HG03354 (cell line): ENCODE data around the gene DRC1.

Experiments
- ATAC-seq: cut with Tn5 transposase; IDR thresholded peaks from one replicate; pipeline ENCODE4 v1.9.1; 2021; ENCODE audit warnings: mild to moderate bottlenecking; ENCODE audit not compliant: unreplicated experiment, poor library complexity, severe bottlenecking

The DRC1 gene

DNA sequence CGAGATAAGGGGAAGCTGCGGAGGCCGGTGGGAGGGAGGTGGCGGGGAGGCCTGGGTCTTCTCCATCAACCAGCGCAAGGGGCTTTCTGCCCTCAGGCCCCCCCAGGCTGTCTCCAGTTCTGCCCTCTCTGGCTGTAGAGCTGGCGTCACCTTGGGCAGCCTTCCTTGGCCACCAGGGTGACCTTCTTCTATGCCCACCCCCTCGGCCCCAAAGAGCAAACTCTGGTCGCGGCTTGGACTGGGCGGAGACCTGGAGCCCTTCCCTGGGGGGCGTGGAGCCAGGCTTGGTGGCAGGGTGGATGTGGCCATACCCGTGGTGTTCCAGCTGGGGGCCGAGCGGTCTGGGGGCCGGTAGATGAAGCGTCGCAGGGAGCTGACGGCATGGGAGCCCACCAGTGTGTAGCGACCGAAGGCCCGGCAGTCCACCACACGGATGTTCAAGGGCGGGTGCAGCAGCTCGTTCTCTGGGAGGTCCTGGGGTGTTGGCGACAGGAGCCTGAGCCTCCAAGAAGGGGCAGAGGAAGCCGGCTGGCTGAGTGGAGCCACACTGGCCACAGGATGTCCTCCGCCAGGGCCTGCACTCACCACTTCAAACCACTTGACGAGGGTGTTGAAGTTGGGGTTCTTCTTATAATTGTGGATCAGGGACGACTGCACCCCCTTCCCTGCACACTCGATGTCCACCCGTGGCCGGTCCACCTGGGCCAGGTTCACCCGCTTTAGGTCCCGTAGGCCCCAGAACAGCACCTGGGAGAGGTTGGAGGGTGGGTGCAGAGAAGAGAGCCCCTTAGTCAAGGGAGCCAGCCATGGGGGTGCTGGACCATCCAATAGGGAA, 71.3 kb downstream of the DRC1 start:
- ATAC-seq = no peak

DNA sequence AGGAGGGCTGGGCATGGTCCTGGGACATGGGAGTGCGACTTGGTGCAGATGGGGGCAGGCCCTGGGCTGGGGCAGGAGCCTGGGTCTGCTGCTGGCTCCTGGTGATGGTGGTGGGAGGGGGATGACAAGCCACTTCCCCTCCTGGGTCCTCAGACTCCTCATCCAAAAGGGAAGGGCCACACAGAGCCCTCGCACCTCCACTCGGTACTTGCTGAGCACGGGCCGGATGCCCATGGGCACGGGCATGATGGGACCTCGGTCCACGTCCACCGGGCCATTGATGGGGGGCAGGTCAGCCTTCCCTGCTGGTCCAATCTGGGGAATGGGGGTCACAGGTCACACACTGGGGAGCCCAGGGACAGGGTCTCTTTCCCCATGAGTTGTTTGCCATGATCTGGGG, 72.1 kb downstream of the DRC1 start:
- ATAC-seq = no peak

DNA sequence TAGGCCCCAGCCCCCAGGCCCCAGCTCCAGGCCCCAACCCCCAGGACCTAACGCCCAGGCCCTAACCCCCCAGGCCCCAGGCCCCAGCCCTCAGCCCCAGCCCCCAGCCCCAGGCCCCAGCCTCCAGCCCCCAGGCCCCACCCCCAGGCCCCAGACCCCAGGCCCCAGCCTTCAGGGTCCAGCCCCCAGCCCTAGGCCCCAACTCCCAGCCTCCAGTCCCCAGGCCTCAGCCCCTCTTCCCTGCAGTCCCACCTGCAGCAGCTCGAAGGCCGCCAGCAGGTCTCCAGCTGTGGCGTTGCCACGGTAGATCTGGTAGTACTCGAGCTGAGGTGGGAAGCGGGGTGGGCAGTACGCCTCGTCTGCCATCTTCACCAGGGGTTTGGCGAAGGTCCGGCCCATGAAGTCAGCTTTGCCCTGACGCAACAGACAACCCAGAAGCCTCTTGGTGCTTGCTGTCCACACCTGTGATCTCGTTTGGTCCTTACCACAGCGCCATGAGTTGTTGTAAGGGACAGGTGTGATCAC, 72.6 kb downstream of the DRC1 start:
- ATAC-seq = no peak

DNA sequence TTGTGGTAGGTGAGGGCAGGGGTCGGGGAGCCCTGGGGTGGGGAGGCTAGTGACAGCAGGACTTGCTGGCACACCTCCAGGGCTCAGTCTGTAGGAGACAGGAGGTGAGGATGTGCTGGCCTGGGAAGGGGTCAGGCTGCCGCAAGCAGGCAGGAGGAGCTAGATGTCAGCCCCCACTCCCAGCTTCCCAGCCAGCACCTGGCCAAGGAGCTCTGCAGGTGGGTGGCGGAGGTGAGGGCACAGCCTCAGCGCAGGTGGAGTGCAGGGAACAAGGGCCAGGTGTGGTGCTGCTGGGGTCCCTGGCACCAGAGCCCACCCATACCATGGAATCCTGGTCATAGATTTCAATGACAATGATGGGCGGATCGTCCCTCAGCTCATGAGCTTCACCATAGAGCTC, 73.3 kb downstream of the DRC1 start:
- no peak for ATAC-seq

DNA sequence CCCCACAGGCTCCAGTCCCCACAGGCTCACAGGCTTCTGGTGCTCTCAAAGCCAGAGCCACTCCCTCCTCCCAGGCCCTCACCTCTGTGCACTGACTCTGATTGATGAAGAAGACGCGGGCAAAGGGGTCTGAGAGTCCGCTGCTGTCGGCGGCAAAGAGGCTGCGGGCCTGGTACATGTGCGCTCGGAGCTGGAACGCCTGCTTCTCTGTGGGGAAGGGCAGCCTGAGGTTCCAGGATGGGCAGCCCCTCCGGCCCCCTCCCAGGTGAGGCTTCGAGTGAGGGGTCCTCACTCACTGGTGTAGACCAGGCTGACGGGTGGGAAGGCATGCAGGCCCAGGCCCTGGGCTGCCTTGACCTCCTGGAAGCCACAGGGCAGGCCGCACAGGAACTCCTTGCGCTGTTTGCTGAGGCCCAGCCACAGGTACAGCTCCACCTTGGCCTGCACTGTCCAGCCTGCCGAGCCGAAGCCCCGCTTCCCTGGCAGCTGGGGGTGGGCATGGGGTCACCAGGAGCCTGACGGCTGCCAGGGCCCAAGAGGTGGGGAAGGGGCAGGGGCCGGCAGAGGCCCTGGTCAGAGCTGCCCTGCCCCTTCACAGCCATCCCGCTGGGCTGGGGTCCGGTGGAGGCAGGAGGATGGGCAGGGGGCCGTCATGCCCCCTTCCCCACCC, 74.2 kb downstream of the DRC1 start:
- no peak for ATAC-seq

DNA sequence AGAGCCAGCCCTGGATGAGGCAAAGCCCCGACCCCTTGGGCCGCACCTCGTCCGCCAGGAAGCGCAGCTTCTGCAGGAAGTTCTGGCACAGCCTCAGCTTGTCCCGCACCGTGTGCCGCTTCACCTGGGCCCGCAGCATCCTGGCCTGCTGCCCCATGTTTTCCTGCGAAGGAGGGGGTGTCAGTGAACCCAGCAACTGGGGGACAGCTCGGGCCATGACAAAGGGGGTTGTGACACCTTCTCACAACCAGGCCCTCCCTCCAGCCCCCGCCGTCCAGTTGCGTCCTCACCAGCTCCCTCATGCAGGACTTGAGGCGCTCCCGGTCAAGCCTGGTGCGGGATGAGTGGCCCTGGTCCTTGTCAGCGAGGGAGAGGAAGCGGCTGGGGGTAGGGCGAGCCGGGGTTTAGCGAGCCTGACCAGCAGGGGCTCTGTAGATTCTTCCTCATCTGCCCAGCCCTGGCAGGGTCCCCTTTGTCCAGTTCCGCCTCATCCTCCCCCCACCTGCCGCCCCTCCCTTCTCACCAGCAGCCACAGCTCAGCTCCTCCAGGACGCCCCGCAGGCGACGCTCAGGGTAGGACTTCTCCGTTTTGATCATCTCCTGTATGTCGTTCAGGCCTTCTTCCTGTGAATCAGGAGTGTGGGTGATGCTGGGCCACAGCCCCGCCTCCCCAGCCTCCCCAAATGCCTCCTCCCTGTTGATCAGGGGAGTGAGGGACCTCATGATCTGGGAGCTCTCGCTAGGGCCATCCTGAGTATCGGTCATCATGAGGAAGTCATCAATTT, 75.6 kb downstream of the DRC1 start:
- no peak for ATAC-seq

DNA sequence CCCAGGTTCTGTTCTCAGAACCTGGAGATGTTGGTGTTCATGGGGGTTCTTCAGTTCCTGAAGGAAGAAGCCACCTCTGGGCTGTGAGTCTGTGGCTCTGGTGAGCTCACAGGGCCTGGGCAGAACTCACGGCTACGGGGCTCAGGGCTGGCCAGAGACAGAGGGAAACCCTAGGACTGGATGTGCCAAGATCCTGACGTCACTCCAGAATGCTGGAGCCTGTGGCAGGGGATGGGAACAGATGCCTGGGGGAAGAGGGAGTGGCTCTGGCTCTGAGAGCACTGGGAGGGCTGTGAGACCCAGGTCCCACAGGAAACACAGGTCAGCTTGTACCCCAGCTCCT, 76.2 kb downstream of the DRC1 start, which contains the start of gene OTOF:
Gene OTOF (minus strand): TSS at position 214 of the 343 bp plus-strand sequence.
- no peak for ATAC-seq

DNA sequence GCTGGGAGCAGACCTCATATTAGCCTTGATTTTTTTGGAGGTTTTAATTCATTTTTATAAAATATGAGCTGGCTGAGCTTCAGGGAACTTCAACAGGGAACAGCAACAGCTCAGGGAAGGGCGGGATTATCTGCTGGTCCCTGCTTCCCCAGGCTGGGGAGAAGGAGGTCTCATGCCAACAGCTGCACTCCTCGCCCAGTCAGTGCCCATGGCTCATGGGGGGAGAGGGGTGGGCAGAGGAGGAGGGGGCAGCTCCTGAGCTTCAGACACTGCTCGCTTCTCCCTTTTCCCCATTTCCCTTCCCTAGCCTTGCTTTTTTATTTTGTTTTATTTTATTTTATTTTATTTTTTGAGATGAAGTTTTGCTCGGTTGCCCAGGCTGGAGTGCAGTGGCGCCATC, 76.6 kb downstream of the DRC1 start:
- ATAC-seq = no peak

DNA sequence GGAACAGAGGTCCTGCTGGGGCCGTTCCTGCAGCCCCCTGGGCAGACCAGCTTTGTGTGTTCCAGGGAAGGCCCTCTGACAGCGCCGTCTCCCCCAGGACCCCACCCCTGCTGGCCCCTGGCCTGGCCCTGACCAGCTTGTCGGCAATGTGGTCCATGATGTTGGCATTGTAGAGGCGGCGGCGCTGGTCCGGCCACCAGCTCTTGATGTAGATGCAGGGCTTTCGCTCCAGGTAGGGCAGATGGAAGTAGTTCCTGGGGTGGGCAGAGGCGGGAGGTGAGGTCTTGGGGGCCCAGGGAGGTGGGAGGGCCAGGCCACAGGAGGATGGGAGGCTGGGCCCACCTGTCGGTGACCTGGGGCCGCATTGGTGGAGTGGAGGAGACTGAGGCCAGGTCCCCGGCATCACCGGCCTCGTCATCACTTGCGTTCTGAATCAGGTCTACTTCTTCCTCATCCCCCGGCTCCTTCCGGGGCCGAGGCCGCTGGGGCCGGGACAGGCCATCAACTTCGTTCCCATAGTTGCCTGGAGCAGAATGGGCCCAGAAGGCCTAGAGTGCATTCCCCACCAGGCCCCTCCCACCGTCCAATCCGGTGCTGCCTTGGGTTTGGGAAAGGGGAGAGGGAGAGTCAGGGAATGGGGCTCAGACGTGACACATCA, 77.5 kb downstream of the DRC1 start:
- ATAC-seq = no peak

DNA sequence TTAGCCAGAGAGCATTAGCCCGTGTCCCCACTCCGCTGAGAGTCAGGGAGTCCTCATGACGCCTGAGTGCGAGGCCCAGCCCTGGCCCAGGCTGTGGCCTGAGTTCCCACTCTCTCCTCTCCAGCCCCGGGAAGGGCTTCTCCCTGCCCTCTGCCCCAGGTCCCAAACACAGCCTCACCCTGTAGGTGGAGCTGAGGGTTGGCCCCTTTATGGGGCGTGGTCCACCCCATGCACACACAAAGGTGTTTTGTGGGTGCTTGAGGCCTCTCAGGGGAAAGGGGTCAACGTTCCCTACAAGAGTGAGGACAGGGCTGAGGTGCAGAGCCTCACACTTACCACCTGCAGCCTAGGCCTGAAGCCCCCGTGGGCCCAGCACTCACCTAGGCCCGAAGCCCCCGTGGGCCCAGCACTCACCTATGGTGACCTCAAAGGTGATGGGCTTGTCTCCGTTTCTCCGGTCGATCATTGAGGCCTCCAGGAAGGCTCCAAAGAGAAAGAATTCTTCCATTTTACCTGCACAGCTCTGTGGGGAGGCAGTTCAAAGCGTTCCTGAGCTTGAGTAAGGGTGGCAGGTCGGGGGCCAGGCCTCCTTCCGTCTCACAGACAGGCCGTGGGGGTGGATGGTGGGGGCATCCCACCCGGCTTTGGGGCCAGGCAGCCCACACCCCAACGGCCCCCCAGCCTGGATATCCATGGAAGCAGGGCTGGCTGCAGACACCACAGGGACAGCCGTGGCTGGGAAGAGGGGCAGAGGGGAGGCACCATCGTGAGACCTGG, 78.3 kb downstream of the DRC1 start:
- no peak for ATAC-seq

DNA sequence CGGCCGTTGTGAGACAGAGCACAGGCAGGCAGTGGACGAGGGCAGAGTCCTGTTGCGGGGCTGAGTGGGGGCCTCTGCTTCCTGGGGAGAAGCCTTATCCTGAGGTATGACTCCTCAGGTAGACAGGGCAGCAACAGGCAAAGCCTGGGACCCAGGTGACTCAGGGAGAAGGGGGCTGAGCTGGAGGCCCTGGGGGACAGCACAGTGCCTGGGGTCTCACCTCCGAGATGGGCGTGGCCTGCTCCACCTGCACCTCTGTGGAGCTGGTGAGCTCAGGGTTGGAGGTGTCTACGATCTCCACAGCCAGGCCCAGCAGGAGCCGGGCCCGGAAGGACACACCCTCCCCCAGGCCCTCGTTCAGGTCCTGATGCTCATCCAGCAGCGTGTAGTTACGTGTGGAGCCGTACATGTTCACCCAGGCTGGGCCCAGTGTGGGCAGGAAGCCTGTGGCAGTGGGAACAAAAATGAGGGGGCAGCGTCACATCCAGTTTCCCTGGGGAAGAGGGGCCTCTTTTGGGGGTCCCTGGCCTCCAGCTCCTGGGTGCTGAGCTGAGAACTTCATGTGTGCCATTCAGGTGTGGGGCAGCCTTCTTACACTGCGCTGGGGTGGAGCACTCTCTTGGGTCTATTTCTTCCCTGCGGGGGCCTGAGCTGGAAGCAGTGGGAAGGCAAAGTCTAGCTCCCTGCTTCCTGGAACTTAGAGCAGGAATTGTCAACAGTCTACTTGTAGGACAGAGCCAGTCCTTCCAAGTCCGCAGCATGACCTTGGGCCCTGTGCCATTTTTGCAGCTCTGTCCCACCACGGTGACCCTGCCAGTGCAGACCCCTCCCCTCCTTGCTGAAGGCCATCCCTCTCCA, 79.1 kb downstream of the DRC1 start:
- ATAC-seq = no peak

DNA sequence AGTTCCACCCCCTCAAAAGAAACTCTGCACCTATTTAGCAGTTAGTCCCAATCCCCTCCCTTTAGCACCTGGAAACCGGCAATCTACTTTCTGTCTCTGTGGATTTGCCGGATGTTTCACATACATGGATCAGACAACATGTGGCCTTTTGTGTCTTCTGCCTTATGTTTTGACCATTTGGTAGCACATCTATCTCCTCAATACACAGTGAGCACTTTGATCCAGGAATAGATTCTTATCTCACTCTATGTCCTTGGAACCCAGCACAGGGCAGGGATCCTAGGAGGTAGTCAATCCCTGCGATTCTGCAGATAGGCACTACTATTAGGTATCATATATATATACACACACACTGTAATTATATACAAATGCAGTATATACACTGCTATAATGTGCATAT, 80.0 kb downstream of the DRC1 start:
- no peak for ATAC-seq

DNA sequence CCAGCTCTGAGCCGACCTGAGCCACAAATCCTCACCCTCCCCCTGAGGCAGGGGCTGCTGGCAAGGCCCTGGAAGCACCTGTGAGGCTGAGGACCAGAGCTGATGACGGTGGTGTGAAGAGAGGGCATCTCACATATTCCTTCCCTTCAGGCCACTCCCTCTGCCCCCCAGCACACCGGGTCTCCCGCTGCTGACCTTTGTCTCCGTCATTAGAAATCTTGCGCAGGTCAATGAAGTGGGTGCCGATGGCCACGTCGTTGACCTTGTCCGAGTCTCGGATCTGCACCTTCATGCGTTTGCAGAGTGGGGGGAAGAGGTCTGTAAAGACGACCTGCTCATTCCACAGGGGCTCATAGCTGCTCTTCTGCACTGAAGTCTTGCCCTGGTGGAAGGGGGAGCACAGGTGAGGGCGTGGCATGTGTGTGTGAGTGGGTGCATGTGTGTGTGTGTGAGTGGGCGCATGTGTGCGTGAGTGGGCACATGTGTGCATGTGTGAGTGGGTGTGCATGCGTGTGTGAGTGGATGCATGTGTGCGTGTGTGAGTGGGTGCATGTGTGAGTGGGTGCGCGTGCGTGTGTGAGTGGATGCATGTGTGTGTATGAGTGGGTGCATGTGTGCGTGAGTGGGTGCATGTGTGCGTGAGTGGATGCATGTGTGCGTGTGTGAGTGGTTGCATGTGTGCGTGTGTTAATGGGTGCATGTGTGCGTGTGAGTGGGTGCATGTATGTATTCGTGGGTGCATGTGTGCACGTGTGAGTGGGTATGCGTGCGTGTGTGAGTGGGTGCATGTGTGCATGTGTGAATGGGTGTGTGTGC, 80.7 kb downstream of the DRC1 start:
- no peak for ATAC-seq

DNA sequence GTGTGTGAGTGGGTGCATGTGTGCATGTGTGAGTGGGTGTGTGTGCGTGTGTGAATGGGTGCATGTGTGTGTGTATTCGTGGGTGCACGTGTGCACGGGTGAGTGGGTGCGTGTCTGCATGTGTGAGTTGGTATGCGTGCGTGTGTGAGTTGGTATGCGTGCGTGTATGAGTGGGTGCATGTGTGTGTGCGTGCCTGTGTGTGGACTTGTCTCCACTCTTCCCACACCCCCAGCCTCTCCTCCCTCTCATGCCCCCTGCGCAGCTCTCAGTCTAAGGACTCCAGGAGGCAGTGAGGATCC, 81.3 kb downstream of the DRC1 start:
- no peak for ATAC-seq

DNA sequence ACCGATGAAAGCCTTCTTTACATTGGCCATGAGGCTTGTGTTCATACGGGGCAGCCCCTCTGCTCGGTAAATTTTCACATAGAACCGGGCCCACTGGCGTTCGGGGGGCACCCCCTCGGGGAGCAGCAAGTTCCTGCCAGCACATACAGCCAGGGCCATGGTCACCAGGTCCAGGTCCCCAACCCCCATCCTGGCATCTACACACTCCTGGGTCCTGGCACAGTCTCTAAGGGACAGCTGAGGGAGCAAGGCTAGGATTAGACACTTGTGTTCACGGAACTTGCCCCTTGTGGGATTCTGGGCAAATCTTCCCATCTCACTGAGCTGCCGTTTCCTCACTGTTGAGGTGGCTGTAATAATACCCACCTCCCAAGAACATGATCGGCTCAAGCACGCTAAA, 81.8 kb downstream of the DRC1 start:
- ATAC-seq = no peak

DNA sequence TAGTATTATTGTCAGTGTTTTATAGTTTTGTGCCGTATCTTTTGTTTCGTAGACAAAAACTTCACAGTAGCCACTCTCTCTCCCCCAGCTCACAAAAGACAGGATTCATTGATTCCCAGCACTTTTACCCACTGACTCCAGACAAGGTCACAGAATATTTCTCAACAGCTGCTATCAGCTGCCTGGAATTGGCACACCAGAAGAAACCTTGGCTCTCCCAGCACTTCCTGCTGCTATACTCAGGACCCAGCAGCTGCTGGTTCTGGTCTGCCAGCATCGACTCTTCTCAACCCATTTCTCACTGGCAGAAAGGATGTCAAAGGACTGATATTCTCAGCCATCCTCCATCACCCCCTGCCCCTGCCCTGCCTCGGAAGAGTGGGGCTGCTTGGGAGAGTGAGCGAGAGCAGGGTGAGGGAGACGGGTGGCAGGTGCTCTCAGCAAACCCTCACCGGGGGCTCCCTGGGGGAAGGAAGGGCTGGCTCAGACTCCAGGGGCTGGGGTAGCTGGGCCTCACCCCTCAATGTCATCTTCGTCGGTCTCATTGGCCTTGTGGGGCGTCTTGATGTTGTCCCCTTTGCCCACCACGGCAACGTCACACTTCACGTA, 82.3 kb downstream of the DRC1 start:
- no peak for ATAC-seq

DNA sequence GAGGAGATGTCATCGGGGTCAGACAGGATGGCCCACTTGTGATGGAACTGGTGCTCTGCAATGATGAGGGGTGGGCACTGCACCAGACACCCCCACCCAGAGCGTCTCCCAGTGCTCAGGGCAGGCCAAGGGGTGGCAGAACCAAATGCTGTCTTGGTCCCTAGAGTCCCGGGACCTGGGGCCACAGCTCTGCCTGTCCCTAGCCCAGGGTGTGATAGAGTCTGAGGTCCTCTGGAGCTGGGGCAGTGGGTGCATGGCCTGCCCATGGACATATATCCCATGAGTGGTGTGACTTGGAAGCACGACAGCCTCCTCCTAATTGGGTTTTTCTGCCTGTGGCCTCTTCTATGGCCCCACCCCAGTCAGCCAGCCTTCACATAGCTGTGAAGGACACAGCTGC, 82.9 kb downstream of the DRC1 start:
- no peak for ATAC-seq
